ENCODE data around the gene SRRM1.
"Not testable (repeated sequence)": the region's sequence is repeated elsewhere in the genome, so short reads cannot be mapped to it uniquely, and the experiment has no call there.

SRRM1 gene

GRCh38 chr1:24695202-24695974, 52.3 kb downstream of the SRRM1 start:
- DNase-seq = peak; percentile 10

- no peak for DNase-seq
Observed at GRCh38 chr1:24696041-24696755, 53.1 kb downstream of the SRRM1 start.

GRCh38 chr1:24696756-24697330, 53.7 kb downstream of the SRRM1 start:
- no peak for DNase-seq

GRCh38 chr1:24697453-24698001, 54.4 kb downstream of the SRRM1 start:
- DNase-seq = not testable (repeated sequence)

- DNase-seq = not testable (repeated sequence)
Observed at GRCh38 chr1:24698326-24698725, 55.2 kb downstream of the SRRM1 start.

- no peak for DNase-seq
Observed at GRCh38 chr1:24699628-24700027, 56.5 kb downstream of the SRRM1 start.

DNA sequence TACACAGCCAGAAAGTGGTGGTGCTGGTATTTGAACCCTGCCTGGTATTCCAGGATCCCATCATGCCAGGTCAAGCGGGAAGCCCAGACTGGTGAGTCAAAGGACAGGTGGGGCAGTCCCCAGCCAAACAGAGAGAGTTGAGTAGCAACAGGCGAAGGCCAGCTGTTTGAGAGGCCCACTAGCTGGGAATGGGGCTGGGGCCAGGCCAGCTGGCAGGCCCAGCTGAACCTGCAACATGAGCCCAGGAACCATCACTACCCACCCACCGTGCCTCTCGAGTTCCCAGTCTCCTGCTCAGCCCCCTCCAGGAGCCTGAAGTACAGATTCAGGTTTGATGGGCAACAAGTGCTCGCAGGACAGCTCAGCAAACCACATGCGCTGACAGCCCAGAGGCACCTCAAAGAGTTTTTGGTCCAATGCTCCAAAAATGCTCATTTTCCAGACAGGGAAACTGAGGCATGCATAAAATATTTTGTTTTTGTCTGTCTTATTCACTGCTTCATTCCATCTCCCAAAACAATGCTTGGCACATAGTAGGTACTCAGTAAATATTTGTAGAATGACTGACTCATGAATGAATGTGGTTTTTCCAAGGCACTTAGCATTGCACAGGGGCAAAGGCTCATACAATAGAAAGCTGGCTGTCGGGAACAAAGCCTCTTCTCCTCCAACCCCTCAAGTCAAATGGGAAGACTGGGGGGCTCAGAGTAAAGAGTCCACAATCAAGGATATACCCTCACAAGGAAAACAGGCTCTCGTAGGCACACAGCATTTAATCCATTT, 59.6 kb downstream of the SRRM1 start:
- DNase-seq = no peak

GRCh38 chr1:24704411-24705259, 61.5 kb downstream of the SRRM1 start:
- DNase-seq = no peak

DNA sequence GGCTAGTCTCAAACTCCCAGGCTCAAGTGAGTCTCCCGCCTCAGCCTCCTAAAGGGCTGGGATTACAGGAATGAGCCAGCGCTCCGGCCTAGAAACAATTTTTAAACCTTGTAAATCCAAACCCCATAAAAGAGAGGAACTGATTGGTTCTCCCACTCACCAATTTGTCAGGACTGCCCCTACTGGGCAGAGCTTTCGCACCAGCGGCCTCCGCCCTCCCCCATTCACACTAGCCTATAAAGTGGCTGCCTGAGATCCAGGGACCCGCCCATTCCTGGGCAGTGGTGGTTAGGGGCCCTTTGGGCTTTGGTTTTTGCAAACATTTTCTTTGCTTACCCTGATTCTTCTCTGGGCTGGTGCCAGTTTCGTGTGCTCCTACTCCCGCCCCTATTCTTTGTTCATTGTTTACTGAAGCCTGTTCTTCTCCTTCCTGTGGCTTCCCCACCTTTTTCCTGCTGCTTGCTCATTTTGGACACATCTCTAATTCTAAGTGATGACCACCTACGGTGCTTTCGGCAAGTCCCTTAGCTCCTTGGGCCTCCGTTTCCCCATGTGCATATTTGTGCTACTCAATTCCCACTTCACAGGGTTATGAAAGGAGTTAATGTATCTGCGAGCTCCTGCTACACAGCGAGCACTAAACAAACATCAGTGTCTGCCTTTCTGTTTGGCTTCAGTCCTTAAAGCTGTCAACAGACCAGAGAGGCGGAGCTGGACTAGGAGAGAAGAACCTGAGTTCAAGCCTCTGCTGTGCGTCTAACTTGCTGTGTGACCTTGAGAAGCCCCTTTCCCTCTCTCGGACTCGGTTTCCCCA, 62.4 kb downstream of the SRRM1 start:
- DNase-seq = peak; percentile 44

DNA sequence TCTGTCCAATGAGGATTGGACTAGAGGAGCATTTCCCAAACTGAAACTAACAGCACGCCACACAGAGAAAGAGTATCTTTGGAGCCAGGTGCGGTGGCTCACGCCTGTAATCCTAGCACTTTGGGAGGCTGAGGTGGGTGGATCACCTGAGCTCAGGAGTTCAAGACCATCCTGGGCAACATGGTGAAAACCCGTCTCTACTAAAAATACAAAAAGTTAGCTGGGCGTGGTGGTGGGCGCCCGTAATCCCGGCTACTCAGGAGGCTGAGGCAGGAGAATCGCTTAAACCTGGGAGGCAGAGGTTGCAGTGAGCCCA, 62.9 kb downstream of the SRRM1 start:
- DNase-seq = not testable (repeated sequence)

- DNase-seq = no peak
Observed at GRCh38 chr1:24707687-24708086, 64.6 kb downstream of the SRRM1 start.

- DNase-seq = no peak
Observed at GRCh38 chr1:24708938-24709337, 65.8 kb downstream of the SRRM1 start.

DNA sequence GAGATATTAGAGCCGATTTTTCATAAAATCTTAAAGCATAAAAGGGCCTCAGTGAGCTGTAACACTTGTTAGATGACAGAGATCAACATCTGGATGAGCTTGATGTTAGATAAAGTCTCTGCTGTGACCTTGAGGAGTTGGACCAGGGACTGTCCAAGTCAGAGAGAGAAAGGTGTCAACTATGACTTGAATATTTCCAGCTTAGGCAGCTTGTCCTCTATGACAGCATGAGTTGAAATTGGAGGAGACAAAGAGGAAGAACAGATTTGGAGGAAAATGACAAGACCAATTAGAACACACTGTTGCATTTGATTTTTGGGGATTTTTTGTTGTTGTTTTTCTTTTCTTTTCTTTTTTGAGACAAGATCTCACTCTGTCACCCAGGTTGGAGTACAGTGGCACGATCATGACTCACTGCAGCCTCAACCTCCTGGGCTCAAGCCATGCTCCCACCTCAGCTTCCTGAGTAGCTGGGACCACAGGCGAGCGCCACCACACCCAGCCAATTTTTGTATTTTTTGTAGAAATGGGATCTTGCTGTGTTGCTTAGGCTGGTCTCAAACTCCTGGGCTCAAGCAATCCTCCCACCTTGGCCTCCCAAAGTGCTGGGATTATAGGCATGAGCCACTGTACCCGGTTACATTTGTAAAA, 66.8 kb downstream of the SRRM1 start:
- DNase-seq = peak; percentile 35

DNA sequence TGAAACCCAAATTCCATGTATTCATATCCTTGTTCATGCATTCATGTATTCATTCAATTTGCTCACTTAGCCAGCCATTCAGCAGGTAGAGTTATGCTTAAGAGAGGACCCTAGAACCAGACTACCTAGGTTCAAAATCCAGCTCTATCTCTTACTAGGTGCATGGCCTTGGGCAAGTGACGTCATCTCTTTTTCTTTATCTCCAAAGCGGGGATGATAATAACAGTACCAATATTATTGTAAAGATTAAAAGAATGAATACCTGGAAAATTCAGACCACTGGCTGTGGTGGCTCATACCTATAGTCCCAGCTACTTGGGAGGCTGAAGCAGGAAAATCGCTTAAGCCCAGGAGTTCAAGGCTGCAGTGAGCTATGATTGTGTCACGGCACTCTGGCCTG, 68.2 kb downstream of the SRRM1 start:
- DNase-seq = no peak

DNA sequence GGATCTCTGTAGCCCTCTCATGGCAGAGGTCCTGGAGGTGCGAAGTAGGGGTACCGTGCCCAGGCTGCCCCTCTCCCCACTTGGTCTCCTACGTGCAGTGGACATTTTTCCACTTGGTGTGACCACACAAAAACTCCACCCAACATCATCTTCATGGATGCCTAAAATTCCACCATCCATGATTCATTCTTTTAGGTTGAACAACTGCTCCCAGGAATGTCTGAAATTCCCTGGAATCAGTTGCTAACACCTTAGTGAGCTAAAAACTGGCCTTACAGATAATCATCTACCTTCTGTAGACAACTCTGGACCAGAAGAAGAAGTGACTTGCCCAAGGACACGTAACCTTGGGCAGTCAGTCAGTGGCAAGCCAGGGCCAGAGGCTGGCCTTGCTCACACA, 70.1 kb downstream of the SRRM1 start:
- no peak for DNase-seq

GRCh38 chr1:24713736-24714135, 70.6 kb downstream of the SRRM1 start:
- no peak for DNase-seq

DNA sequence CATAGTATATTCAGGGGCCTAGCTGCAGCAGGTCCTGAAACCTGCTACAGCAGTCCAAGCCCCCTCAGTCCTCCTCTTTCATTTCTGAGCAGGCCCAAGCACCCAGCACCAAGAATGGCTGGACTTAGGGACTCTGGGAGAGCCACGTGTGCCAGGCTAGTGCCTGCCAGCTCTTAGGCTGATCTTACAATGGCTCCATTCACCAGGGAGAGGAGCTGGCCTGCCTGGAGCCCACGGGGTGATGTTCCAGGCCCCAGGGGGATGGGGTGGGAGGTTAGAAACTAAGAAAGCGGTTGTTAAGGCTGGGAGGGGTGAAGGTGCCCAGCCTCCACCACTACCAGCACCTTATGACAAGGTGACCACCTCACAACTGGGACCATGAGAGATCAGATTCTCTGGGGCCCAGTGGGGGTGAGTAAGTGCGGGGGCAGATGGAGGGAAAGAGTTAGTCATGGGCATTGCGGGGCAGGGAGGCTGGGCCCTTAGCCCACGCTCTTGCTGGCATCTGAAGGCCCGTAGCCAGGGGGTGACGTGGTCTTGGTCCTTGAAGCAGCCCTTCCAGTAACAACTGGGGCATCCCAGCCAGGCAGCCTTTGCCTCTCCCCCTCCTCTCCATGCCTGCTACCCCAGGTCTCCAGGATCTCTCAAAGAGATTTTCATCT, 71.9 kb downstream of the SRRM1 start:
- DNase-seq = no peak

DNA sequence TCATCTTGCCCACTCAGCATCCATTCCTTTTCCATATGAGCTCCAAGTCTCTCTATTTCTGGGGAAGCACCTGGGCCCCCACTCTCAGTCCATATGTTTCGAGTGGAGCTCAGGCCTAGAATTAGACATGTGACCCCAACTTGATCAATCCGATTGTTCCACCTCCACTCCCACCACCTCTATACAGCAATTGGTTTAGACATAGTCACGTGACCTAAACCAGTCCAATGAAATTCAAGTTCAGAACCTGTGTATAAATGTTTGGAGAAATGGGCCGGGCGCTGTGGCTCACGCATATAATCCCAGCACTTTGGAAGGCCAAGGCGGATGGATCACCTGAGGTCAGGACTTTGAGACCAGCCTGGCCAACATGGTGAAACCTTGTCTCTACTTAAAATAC, 72.6 kb downstream of the SRRM1 start:
- DNase-seq = no peak

- no peak for DNase-seq
Observed at GRCh38 chr1:24717887-24718650, 75.0 kb downstream of the SRRM1 start.
